Measurements from ENCODE around the gene TUBGCP3. TPM values are rescaled to one million over a fixed set of nuclear protein-coding genes. Genes with fewer than 3 reads are reported as not detected.
"Not testable (repeated sequence)": the region's sequence is repeated elsewhere in the genome, so short reads cannot be mapped to it uniquely, and the experiment has no call there.

Gene TUBGCP3
- total RNA-seq, 4 donors from 2014 or later = 23.3 to 43.6 (median 30.0) TPM

DNA sequence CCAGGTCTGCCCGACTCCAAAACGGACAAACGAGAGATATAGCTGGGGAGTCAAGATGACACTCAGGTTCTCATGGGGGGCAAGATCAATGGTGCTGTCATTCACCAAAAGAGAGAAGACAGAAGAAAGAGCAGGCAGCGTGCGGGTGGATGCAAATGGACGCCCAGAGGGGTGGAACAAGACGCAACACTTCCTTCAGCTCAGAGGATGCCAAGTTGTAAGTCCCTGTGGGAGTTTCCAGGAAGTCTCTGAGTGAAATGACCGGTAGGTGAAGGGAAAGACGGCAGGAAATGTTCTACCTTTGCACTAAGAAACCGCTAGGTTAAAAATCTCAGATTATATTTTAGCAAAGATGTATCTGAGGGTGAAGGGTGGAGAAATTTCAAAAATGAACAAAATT, 26.5 kb downstream of the TUBGCP3 start:
- intact Hi-C loops (cut with DNase I; ENCODE audit: low total_unique reads) (no loop called here), in situ Hi-C loops (cut with MboI; ENCODE audit: low pct_ligation_motif_present in 1 of 4, low pct_unique_long_range_greater_than_20kb in 1 of 4, low sequenced_read_pairs in 3 of 4) (no loop called here)
- H3K36me3 ChIP-seq = peaks cover 0 to 27% (median 13%) of the 10 kb centered on the region in 4 donors
- 81 to 86% methylated on average over 9 to 10 of the region's 10 CpGs for WGBS, 2 donors (ENCODE audit: low coverage in 1 of 2)
- no peak for DNase-seq
- H3K9me3 ChIP-seq = no peaks in the 10 kb centered on the region
- H3K27ac ChIP-seq = no peak overlapping the region
- no peak overlapping the region for H3K4me3 ChIP-seq
- TF ChIP-seq POLR2A (IDR thresholded peaks at IDR 0.05) = no peak
- TF ChIP-seq, protein P1, sequence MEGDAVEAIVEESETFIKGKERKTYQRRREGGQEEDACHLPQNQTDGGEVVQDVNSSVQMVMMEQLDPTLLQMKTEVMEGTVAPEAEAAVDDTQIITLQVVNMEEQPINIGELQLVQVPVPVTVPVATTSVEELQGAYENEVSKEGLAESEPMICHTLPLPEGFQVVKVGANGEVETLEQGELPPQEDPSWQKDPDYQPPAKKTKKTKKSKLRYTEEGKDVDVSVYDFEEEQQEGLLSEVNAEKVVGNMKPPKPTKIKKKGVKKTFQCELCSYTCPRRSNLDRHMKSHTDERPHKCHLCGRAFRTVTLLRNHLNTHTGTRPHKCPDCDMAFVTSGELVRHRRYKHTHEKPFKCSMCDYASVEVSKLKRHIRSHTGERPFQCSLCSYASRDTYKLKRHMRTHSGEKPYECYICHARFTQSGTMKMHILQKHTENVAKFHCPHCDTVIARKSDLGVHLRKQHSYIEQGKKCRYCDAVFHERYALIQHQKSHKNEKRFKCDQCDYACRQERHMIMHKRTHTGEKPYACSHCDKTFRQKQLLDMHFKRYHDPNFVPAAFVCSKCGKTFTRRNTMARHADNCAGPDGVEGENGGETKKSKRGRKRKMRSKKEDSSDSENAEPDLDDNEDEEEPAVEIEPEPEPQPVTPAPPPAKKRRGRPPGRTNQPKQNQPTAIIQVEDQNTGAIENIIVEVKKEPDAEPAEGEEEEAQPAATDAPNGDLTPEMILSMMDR (IDR thresholded peaks at IDR 0.05) = no peak
- TF ChIP-seq POLR2AphosphoS5 (IDR thresholded peaks at IDR 0.05) = no peak
- no peak for TF ChIP-seq EP300 (IDR thresholded peaks at IDR 0.05; ENCODE audit: low read depth)
- no peaks in the 10 kb centered on the region for H3K4me1 ChIP-seq
- no peaks in the 10 kb centered on the region for H3K27me3 ChIP-seq

DNA sequence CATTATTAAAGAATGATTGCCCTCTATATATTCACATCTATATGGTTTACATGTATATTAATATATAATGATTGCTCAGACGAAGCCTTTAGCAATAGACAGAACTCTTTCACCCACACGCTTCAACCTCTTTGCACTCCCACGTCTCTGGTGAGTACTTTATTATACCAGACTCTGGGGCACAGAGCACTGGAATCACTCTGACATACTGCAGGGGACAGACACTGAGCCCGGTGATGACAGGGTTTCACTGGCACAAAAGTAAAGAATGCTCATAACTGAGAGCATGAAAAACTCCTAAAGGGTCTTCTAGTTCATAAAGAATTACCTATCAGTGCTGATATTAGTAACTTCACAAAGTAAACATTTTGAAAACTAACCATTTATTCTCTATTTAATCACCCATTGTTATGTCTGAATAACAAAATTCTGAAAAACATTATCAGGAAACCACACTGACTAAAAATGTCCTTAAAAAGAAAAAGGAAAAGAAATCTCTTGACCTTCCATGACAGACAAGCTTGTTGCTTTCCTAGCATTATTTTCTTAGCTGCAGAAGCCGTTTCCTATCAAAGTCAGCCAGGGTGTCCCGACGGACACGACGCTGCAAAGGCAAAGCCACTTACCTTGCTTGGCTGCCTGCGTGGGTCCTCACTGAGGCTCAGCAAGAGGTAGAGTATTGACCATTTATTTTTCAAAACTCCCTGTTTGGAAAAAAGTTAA, 29.1 kb downstream of the TUBGCP3 start:
- H3K9me3 ChIP-seq = no peaks in the 10 kb centered on the region
- TF ChIP-seq, protein P1 (IDR thresholded peaks at IDR 0.05) = no peak
- TF ChIP-seq EP300 (IDR thresholded peaks at IDR 0.05; ENCODE audit: low read depth) (no peak), POLR2A (IDR thresholded peaks at IDR 0.05) (no peak), POLR2AphosphoS5 (IDR thresholded peaks at IDR 0.05) (no peak)
- no peak for DNase-seq
- intact Hi-C loops (cut with DNase I; ENCODE audit: low total_unique reads) (no loop called here), in situ Hi-C loops (cut with MboI; ENCODE audit: low pct_ligation_motif_present in 1 of 4, low pct_unique_long_range_greater_than_20kb in 1 of 4, low sequenced_read_pairs in 3 of 4) (no loop called here)
- 82 to 86% methylated on average over 10 of the region's 10 CpGs for WGBS, 2 donors (ENCODE audit: low coverage in 1 of 2)
- no peak overlapping the region for H3K4me3 ChIP-seq
- H3K27ac ChIP-seq = no peak overlapping the region
- no peaks in the 10 kb centered on the region for H3K27me3 ChIP-seq
- H3K4me1 ChIP-seq = no peaks in the 10 kb centered on the region
- H3K36me3 ChIP-seq = peaks cover 0 to 43% (median 22%) of the 10 kb centered on the region in 4 donors

DNA sequence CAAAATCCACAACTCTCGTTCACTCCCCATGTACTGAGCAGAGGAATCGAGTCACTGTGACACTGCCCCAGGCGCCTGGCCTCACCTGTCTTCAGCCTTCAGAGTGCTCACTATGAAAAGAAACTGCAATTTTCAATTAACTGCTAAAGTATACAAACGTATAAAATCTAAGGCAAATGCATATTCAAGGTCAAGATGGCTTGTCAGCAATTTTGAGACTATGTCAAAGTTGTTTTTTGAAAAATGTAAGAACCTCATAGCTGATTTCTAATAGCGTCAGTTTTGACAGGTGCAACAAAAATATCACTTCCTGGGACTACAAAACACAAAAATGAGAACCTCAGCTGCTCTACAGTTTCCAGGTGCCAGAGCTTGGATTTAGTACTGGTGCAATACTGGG, 31.4 kb downstream of the TUBGCP3 start:
- no peak for DNase-seq
- Histone ChIP-seq H3K4me1 (no peaks in the 10 kb centered on the region), H3K27ac (no peak overlapping the region), H3K27me3 (no peaks in the 10 kb centered on the region), H3K36me3 (peaks cover 0 to 50% (median 25%) of the 10 kb centered on the region in 4 donors), H3K9me3 (no peaks in the 10 kb centered on the region), H3K4me3 (no peak overlapping the region)
- 92 to 100% methylated on average over 5 of the region's 5 CpGs for WGBS, 2 donors (ENCODE audit: low coverage in 1 of 2)
- TF ChIP-seq POLR2AphosphoS5 (IDR thresholded peaks at IDR 0.05) (no peak), EP300 (IDR thresholded peaks at IDR 0.05; ENCODE audit: low read depth) (no peak), POLR2A (IDR thresholded peaks at IDR 0.05) (no peak)
- TF ChIP-seq, protein P1 (IDR thresholded peaks at IDR 0.05) = no peak
- intact Hi-C loops (cut with DNase I; ENCODE audit: low total_unique reads) = no loop called here
- in situ Hi-C loops (cut with MboI; ENCODE audit: low pct_ligation_motif_present in 1 of 4, low pct_unique_long_range_greater_than_20kb in 1 of 4, low sequenced_read_pairs in 3 of 4) = no loop called here

DNA sequence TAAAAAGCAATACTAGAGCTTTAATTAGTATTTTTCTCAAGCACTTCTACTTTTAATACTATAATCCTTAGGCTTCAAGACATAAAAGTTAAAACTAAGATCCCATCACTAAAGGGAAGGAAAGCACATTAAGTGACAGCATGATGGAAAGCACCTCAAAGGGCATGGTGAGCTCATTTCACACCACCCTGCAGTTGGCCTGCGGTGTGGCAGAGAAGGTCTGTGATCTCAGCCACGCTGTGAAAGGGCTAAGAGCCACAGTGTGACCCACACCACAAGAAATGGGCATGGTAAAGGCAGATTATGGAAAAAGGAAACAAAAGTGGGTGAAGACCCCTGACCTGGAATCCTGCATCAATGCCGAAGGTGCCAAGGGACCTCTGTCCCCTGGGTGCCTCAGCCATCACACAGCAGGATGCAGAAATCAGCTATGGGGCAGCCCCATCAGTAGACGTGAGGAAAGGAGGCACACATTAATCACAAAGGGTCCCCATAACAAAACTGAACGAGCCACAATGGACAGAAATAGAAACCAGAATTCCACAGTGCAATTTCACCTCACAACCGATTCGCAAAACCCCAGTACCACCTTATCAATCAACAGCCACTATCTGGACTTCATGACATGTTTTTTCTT, 33.6 kb downstream of the TUBGCP3 start:
- TF ChIP-seq EP300 (IDR thresholded peaks at IDR 0.05; ENCODE audit: low read depth) (no peak), POLR2A (IDR thresholded peaks at IDR 0.05) (no peak), POLR2AphosphoS5 (IDR thresholded peaks at IDR 0.05) (no peak)
- TF ChIP-seq, protein P1 (IDR thresholded peaks at IDR 0.05) = no peak
- no peaks in the 10 kb centered on the region for H3K27me3 ChIP-seq
- H3K4me3 ChIP-seq = no peak overlapping the region
- H3K36me3 ChIP-seq = peaks cover 0 to 50% (median 25%) of the 10 kb centered on the region in 4 donors
- 93 to 100% methylated on average over 5 to 7 of the region's 7 CpGs for WGBS, 2 donors (ENCODE audit: low coverage in 1 of 2)
- DNase-seq = no peak
- no peaks in the 10 kb centered on the region for H3K9me3 ChIP-seq
- no peak overlapping the region for H3K27ac ChIP-seq
- in situ Hi-C loops (cut with MboI; ENCODE audit: low pct_ligation_motif_present in 1 of 4, low pct_unique_long_range_greater_than_20kb in 1 of 4, low sequenced_read_pairs in 3 of 4) = no loop called here
- intact Hi-C loops (cut with DNase I; ENCODE audit: low total_unique reads) = no loop called here
- no peaks in the 10 kb centered on the region for H3K4me1 ChIP-seq

DNA sequence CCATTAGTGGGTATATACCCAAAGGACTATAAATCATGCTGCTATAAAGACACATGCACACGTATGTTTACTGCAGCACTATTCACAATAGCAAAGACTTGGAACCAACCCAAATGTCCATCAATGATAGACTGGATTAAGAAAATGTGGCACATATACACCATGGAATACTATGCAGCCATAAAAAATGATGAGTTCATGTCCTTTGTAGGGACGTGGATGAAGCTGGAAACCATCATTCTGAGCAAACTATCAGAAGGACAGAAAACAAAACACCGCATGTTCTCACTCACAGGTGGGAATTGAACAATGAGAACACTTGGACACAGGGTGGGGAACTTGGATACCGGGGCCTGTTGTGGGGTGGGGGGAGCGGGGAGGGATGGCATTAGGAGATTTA, 39.0 kb downstream of the TUBGCP3 start:
- intact Hi-C loops (cut with DNase I; ENCODE audit: low total_unique reads); DNase-seq; in situ Hi-C loops (cut with MboI; ENCODE audit: low pct_ligation_motif_present in 1 of 4, low pct_unique_long_range_greater_than_20kb in 1 of 4, low sequenced_read_pairs in 3 of 4); H3K4me3 ChIP-seq; H3K27me3 ChIP-seq; H3K9me3 ChIP-seq; H3K27ac ChIP-seq; H3K4me1 ChIP-seq: not testable (repeated sequence)
- H3K36me3 ChIP-seq = peaks cover 0 to 35% (median 11%) of the 10 kb centered on the region in 4 donors
- WGBS, 2 donors (ENCODE audit: low coverage in 1 of 2) = 93 to 100% methylated on average over 2 to 5 of the region's 5 CpGs
